GM19468 (cell line): Measurements from ENCODE around the gene SYT7.
A peak's percentile ranks its signal among the peaks of the same experiment; 100 is the strongest.
"Not testable (repeated sequence)": the region's sequence is repeated elsewhere in the genome, so short reads cannot be mapped to it uniquely, and the experiment has no call there.

Source experiments
- ATAC-seq: cut with Tn5 transposase; IDR thresholded peaks from one replicate; pipeline ENCODE4 v1.9.1; 2021; ENCODE audit warnings: mild to moderate bottlenecking, moderate library complexity, moderate number of reproducible peaks; ENCODE audit not compliant: unreplicated experiment; ENCODE audit errors: extremely low read depth

The SYT7 gene, protein sequence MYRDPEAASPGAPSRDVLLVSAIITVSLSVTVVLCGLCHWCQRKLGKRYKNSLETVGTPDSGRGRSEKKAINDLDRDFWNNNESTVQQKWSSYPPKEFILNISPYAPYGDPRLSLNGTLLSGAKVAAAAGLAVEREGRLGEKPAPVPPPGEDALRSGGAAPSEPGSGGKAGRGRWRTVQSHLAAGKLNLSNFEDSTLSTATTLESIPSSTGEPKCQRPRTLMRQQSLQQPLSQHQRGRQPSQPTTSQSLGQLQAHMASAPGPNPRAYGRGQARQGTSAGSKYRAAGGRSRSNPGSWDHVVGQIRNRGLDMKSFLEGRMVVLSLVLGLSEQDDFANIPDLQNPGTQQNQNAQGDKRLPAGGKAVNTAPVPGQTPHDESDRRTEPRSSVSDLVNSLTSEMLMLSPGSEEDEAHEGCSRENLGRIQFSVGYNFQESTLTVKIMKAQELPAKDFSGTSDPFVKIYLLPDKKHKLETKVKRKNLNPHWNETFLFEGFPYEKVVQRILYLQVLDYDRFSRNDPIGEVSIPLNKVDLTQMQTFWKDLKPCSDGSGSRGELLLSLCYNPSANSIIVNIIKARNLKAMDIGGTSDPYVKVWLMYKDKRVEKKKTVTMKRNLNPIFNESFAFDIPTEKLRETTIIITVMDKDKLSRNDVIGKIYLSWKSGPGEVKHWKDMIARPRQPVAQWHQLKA

DNA sequence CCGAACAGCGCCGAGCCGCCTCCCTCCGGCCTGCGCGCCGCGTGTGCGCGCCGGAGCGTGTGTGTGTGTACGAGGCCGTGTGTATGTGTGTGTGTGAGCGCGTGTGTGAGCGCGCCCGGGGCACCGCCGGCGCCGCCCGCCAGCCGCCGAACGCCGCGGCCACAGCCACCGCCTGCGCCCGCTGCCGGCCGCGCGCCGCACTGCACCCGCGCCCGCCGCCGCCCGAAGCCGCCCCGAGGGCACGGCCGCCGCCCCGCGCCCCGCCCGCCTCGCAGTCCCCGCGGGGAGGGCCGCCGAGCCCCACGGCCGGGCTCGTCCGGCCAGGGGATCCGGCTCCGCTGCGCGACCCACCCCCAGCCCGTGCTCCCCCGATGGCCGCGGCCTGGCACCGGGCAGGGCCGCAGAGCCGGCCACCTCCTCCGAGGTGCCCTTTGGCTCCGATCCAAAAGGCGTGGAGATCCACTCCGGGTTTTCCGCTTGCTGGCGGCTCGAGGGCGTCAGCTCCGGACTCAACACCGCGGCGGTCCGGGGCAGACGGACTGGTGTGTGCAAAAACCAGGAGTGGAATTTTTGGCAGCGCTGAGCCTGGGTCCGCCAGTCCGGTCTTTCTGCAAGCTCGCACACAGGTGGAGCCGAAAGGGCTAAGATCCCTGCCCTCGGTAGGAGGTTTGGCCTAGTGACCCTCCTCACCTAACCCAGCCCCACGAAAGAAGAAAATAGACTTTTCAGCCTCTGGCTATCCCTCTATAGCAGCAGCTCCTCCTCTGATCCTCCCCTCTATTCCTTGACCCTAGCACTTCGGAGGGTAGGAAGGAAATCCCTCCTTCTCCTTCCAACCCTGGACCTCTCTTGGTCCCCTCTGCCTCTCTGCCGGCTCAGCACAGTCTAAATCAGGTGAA is at the start of gene SYT7:
Gene SYT7, minus strand, starts transcription at position 47 of the 899 bp plus-strand sequence. CDS start 256 bp downstream, outside the sequence.
- ATAC-seq = peak; percentile 62

DNA sequence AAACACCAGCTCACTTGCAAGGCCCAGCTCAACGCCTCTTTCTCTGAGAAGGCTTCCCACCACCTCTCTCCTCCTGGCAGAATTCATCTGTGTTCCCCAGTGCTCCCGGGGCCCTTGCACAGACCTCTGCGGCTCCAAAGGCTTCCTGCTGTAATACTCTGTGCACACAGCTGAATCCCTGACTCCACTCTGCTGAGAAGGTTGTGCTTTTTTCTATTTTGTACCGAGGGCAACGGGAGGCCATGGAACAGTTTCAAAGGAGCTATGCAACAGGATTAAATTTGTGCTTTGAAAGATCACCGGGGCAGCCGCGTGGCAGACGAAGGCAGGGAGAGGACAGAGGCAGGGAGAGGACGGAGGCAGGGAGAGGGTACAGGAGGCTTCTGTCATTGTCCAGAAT is 49.2 kb upstream of the SYT7 start:
- no peak for ATAC-seq

DNA sequence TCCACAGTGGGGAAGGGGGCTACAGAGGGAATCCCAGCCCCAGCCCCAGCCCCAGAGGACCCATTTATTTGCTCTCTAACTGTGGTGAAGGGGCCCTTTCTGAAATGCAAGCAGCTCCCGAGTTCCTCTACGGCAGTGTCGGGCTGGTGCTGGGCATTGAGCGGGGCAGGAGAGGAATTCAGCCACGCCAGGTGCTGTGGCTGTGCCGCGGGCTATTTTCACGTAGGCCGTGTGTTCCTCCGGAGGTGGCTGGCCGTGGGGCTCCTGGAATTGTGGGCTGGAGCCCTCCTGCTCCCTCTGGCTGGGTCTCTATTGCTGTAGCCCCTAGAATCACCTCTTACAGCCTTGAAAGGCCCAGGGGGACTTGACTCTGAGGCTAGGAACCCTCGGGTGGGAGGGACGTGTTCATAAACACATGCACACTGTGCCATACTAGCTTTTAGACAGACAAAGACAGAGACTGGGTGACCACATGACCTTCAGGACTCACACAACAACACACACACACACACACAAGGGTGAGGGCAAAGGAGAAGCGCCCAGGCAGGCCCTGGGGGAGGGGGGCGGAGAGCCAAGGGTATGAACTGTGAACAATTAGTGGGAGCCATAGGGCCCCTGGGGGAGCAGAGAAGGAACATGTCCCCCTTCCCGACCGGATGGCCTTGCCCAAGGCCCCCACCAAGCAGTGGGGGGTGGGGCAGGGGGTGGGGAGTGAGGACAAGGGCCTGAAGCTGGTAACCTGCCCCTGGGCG is 48.4 kb upstream of the SYT7 start:
- ATAC-seq = no peak

DNA sequence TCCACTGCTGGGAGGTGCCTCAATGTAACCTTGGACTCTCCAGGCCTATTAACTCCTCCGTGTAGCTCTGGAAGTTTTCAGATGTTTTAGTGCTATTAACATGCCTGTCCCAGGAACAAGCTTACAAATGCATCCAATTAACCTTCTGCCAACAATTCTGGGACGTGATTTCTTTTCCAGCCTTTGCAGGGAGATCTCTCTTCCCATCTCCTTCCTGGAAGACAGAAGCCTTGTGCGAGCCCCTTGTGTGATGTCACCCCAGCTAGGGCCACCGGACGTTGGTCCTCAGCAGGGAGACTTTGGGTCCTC is 47.7 kb upstream of the SYT7 start:
- ATAC-seq = no peak

DNA sequence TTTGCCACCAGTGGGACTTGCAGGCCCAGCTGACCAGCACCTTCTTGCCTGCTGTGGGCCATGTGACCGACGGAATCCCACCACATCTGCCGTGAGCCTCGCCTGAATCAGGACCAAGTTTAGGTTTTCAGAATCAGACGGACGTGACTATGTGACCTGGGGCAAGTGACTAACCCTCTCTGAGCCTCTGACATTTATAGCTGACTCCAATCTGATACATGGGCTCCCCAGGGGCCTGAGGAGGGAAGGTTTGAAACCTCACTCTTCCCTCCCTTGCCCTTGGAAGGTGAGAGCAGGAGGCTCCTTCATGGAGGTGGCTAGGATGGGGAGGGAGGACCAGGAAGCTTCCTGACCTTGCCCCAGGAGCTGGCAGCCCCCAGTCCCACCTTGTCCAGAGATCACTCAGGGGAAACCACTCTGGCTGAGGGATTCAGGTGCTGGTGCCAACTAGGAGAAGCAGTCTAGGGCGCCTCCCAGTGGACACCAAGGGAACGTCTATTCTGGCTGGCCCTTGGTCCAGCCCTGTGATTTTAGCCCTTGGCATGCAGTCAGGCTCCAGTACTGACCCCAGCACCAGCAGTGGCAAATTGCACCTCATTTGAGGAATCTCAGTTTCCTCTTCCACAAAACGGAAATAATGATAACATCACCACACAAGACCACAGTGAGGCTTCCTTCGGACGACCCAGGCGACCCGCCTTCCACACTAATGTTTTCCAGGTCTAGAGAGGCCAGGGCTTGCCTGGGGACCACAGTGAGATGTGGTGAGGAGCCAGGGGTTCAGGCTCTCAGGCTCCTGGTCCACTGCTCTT is 47.2 kb upstream of the SYT7 start:
- no peak for ATAC-seq

DNA sequence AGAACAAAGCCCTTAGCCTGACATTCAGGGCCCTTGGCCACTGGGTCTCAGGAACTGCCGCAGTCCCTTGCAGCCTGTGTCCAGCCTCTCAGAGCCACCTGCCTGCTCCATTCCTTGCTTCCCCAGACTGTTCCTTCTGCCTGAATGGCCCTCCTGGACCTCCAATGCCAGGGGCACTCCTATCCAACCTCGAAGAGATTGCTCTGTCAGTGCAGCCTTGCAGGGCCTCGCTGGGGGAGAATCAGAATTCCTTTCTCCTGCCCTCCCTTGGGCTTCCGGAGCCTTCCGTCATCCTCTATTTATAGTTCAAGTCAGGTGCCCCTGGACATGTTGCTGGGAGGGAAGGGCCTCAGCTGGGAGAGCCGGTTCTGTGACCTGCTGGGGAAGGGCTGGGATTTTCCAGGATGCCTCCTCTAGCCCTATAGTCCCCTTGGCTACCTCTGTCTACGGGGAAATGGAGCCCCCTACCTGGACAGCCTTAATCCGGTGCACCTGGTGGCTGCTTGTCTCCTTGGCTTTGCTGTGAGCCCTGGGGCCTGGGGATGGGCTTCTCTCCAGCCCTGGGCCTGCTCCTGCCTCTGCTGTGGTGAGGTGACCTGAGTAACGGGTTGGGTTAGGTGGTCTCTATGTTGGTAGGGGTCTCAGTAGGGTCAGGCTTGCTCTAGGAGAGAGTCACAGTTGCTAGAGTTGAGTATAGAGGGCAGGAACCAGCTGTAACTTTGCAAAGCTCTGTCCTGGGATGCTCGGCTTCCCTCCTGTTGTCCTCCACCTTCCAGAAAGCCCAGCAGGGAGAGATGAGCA is 45.9 kb upstream of the SYT7 start:
- ATAC-seq = no peak

DNA sequence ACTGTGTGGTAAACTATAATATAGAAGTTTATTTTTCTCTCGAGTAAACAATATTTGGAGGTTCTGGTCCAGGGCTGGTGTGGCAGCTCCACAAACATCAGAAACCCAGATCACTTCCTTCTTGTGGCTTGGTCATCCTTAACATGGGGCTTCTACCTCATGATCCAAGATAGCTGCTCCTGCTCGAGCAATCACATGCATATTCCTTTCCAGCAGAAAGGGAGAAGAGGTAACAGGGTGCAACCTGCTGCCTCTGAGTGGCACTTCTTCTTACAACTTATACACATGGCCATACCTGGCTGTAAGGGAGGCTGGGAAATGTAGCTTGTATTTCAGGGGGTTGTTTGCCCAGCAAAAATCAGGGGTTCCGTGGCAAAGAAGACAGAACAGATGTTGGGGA is 44.6 kb upstream of the SYT7 start:
- ATAC-seq = no peak

DNA sequence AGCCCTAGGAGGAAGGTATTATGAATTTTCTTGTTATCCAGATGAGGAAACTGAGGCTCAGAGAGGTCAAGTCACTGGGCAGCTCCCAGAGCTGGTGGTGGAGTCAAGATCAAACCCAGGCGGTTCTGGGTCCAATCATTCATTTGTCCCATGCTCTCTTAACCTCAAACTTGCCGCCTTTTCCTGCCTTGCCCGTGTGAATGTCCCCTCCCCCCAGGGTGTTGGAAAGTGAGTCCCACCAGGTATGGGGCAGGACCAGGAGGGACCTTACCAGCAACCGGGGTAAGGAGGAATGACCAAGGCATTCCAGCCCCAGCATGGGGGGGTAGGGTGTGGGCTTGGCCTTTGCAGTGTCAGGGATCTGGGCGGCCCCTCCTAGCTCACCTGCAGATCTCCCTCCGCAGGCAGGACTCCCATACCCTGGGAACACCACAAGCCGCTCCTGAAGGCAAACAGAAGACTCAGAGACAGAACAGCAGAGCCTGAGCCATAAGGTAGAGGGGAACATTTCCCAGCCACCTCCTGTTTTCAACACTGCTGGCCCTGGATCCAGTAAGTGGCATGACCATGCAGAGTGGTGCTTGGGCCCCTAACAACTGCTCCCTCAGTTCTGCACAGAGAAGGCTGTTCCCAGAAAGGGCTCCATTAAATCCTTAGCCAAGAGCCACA is 41.2 kb upstream of the SYT7 start:
- no peak for ATAC-seq

DNA sequence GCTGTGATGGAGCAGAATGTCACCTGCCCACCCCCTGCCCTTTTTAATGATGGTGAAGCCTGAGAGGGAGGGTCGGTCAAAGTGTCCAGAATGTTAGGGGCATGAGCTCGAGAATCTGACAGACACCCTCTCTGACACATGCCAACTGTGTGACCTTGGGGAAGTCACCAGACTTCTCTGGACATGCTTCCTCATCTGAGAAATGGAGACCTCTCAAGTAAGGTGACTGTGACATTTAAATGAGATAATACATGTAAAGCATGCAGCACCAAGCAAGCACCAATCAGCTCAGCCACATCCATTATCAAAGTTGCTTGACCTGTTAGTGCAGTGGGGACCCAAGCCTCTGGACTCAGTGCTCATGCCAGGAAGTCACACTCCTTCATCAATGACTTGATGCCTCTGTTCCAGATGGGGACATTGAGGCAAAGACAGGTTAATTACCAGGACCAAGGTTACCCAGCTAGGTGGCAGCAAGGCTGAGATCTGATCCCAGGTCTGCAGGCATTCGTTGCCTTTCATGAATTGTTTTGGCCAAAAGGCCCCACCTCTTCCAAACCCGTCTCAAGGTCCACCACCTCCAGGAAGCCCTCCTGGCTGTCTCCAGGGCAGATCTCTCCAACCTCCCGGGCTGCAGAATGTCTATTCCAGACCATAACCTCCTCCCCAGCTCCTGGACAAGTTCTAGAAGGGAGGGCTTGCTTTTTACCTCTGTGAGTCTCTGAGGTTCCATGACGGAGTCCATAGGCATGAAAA is 38.8 kb upstream of the SYT7 start:
- ATAC-seq = no peak

DNA sequence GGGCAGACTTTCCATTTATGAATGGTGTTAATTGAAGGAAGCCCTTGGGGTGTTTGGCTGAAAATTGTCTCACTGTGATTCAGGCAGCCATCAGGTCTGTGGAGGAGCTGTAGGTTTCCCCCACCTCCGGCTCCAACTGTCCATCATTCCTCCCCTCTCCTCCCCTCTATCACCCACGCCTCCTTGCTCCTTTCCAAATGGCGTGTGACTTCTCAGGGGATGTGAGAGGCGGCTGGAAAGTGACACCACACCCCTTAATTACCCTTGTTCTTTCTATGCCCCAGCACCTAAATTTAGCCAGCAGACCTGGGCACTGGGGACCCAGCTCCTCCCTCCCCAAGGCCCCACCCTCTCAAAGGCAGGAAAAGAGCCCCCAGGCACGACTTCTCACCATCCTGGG is 38.1 kb upstream of the SYT7 start:
- no peak for ATAC-seq

DNA sequence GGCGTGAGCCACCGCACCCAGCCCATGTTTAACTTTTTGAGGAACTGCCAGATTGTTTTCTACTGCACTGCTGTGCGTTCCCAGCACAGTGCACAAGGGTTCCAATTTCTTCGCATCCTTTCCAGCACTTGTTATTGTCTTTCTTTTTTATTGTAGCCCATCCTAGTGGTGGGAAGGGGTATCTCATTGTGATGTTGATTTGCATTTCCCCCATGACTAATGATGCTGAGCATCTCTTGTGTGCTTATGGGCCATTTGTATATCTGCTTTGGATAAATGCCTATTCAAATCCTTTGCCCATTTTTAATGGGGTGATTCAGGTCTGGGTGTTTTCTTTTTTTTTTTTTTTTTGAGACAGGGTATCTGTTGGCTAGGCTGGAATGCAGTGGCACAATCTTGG is 36.6 kb upstream of the SYT7 start:
- no peak for ATAC-seq

DNA sequence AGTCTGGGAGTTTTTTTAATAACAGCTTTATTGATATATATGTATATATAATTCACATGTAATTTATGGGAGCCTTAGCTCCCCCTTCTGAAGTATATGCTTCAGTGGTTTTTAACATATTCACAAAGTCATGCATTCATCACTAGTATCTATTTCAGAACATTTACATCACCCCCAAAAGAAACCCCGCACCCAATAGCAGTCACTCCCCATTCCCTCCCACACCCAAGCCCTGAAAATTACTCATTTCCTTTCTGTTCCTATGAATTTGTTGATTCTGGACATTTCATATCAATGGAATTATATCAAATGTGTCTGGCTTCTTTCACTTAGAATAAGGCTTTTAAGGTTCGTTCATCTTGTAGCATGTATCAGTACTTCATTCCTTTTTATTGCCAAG is 35.6 kb upstream of the SYT7 start:
- ATAC-seq = no peak

DNA sequence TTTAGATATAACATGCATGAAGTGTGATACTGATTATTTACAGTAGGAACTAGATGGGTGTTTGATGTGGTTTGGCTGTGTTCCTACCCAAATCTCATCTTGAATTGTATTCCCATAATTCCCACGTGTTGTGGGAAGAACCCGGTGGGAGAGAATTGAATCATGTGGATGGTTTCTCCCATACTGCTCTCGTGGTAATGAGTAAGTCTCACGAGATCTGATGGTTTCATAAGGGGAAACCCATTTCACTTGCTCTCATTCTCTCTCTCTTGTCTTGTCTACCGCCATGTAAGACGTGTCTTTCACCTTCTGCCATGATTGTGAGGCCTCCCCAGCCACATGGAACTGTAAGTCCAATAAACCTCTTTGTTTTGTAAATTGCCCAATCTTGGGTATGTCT is 33.9 kb upstream of the SYT7 start:
- ATAC-seq = not testable (repeated sequence)

DNA sequence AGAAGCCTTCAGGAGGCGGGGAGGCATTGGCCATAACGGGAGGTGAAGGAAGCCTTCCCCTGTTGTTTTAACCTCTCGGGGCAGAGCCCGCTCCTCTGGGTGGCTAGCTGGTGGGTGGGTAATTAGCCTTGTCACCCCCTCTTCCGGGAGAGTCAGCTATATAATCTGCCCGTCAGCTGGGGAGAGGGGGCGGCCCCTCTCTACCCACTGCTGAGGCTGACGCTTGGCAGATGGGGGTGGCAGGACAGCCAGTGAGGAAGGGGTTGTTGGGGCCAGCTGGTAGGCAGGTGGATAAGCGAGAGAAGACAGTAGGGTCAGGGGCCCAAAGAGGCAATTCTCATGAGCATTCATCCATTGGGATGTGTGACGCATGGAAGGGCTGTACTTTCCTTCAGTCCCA is 33.0 kb upstream of the SYT7 start:
- ATAC-seq = no peak

DNA sequence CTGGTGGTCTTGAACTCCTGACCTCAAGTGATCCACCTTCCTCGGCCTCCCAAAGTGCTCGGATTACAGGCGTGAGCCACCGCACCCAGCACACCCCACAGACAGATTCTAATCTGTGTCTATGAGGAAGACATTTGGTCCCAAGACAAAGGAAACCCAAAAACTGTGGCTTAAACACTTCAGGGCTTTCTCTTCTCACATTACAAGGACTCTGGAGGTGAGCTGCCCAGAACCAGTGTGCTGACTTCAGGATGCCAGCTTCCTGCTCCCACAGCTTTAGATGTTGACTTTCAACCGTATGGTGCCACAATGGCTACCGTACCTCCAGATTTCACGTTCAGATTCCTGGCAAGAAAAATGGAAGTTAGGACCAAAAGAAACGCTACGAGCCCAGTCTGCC is 32.2 kb upstream of the SYT7 start:
- ATAC-seq = no peak

DNA sequence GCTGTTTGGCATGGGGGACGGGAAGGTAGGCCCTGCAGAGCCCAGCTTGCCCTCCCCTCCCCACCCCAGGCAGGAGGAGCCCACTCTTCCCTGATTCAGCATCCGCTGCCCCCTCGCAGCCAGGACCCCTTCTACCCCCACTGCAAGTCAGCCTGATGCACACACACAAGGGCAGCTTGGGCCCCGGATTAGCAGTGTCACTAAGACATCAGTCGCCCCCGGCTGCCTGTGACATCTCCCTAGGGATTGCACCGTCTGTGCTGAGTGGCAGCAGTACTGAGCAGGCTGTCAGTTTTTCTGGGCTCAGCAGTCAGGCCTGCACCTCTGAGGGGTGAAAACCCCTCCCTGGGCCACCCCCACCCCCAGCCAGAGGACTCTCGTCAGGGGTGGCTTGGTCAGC is 30.4 kb upstream of the SYT7 start:
- no peak for ATAC-seq

DNA sequence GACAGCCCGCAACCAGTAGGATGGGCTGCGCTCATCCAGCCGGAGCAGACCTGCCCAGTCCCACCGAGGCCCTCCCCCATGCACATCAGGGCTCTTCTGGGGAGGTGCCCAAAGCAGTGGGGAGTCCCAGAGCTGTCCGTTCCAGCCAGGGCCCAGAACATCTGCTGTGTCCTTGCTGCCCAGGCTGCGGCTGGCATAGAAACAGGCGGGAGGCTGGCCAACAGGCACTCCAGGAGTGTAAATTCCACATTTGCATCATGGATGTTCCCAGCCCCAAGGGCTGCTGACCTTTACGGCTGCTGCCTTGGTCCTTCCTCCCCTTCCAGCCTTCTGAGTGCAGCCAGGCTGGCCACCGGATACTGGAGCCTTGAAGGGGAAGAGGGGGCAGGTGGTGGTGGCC is 30.0 kb upstream of the SYT7 start:
- no peak for ATAC-seq

DNA sequence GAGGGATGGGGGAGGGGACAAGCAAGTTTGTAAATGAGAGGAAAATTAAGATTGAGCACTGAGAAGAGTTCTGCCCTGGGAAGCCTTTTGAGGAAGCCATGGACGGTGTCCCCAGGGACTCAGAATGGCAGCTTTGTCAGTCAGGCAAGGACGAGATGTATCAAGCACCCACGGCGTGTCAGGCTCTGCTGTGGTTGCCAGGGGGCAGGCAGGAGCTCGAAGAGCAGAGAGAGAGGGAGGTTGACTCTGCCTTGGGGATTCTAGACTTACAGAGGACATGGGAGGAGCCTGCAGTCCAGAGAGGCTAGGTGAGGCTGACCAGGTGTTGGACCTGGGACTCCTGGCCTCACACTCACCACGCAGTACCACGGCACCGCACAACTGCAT is 29.1 kb upstream of the SYT7 start:
- ATAC-seq = no peak
